ENCODE data around the gene FRMD4A.

The FRMD4A gene

DNA sequence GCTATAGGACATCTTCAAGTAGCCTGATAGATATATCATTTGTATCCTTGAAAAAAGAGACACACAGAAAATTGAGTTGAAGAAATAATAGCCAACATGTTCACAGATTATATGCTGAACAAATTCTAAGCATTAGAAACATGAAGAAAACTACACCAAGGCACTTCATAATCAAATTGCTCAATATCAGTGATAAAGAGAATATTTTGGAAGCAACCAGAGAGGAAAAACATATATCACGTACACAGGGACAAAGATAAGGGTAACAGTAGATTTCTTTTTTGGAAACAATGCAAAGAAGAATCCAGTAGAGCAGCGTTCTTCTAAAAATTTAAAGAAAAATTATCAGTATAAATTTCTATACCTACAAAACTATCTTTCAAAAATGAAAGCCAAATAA is 6.0 kb upstream of the FRMD4A start:
- DNase-seq = no peak

DNA sequence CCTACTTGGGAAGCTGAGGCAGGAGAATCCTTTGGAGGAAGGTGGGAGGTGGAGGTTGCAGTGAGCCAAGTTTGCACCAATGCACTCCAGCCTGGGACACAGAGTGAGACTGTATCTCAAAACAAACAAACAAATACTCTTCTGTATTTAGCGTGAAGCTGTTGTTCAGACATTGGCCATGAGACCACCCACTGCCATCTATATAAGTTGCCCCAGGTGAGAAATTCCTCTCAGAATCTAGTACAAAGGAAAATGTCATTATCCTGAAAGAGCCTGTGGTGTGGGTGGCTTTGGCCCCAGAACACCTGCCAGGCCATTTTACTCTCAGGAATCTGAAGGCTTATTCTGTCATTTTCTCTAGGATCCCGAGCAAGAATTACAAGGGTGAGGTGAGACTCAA is 4.0 kb upstream of the FRMD4A start:
- DNase-seq = no peak

DNA sequence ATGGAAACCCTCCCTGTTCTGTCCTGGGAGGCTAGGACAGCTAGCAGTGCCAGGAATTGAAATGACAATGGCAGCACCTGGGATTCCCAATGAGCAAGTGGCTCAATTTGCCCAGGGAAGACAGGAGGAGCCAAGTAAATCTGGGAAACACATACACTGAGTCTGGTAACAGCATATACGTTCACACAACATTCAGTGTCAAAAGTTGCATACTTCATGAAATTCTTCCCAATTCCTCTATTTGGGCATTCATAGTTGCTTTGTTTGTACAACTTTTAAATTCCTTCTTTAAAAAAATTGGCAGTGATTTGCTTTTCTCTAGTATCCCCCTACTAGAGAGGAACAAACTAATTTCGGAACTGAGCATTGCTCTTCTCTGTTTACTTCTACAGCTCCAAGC is 2.9 kb upstream of the FRMD4A start:
- DNase-seq = no peak

DNA sequence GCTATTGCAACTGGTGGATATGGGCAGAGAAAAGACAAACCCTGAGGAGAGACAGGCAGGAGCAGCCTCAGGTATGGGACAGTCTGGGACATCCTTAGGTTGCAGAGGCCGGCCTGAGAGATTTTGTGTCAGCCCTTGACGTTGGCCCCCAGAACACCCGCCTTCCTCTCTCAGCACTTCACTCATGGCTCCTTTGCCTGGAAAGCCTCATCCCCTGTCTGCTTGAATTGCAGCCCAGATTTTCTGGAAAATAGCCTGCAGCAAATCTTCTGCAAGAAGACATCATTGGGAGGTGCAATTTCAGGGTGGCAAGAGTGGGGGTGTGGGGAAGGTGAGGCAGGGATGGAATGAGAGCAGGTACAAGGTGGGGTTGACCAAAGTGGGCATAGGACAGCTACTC is 2.2 kb upstream of the FRMD4A start:
- DNase-seq = no peak

DNA sequence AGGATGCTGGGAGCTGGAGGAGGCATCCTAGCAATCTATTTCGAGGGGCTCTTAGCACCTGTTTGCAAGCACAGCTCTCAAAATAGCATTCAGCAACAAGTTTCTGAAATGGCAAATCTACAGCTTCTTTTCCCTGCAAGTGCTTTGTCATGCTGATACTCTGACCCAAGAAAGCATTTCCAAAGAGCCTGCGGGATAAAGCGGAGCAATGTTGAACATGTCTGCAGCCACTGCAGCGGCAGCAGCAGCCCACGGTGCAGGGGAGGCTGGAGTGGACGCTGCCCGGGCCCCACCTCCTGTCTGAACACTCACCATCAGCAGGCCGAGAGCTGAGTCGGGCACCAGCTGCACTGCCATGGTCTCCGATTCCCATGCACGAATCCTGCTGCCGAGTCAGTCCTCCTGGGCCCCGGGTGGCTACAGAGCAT is 964 bp downstream of the FRMD4A start:
- DNase-seq = no peak

DNA sequence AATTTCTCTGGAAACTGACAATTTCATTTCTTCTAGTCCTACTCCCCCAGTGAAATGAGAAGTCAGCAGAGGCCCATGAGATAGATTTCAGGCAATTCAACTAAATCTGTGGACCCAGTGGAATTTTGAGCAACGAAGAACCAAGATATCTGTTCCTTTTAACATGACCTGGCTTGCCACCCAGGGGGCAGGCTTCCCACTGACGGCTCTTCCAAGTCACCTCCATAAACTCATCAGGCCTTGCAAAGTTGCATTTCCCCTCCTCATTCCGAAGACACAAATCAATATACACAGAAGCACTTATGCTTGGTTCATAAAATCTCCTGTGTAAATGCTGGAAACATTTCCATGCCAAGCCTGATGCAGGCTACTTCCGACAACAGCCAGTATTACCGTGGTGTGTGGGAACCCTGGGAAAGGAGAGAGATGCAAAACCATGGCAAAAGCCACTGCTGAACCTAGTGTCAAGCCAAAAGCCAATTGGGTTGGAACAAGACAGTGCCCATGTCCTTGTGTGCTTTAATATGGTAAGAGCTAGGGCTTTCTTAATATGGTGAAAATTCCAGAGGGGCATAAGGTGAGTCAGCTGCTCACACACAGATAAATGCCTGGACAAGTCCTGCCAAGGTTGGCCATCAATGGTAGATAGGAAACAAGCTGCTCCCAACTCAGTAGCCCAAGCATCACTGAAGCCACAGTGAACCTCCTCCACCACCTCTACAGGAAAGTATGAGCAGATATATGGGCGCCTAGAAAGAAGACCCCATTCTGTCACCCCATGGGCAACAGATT is 1.6 kb downstream of the FRMD4A start:
- no peak for DNase-seq

DNA sequence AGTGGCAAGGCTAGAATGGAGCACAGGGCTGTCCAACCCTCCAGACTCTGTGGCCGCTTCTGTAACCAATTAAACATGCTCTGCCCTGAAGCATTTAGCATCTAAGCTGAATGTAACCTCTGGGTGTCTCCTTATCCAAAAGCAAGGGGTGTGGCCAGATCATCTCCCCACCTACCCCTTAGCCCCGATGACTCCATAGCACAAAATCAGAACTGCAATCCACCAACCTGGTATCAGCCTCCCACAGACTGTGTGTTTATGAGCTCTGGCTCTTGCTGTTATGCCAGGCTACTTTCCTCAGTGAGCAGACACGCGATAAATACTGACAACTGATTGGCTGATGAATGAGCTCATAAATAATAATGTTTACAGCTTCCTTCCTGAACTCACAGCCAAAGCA is 3.2 kb downstream of the FRMD4A start:
- no peak for DNase-seq

DNA sequence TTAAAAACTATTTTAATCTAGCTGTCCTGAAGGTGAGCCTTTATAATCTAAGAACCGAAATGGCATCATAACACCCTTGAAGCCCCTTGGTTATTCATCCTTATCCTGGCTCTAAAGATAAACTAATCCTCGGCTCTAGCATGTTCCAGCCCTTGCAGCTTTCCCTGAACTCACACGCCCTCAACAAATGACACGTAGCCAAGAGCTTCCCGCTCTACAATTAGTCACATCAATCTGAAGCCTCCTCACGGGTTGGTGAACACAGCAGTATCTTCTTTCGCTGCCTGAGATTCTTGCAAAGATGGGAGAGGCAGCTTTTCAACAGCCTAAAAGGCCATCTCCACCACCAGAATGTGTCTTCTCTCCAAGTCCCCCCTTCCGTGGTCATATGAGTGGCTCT is 4.1 kb downstream of the FRMD4A start:
- no peak for DNase-seq

DNA sequence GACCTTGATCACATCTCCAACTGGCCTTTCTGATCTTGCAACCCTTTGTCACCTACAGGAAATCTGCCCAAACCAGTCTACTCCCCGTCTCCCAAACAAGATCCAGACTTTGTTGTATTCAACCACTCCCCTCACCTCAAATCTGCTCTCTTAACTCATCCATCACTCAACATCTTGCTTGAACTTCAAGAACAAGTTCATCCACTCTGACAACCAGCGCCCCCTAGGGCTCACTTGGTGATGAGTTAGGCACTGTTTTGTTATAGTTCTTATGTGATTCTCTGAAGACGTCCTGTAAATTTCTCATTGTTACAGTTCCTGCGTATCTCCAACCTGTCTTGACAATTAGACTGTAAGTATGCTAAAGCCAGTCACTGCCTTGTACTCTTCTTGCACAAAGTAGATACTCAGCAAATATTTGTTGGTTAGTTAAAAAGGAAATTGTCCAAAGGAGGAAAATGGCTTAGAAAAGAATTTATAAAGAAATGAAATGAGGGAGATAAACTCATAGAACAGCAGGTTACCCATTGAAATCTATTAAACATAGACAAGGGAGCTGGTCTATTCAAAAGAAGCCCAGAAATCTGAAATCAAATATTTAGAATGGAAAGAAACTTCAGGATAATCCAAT is 5.3 kb downstream of the FRMD4A start:
- DNase-seq = no peak

DNA sequence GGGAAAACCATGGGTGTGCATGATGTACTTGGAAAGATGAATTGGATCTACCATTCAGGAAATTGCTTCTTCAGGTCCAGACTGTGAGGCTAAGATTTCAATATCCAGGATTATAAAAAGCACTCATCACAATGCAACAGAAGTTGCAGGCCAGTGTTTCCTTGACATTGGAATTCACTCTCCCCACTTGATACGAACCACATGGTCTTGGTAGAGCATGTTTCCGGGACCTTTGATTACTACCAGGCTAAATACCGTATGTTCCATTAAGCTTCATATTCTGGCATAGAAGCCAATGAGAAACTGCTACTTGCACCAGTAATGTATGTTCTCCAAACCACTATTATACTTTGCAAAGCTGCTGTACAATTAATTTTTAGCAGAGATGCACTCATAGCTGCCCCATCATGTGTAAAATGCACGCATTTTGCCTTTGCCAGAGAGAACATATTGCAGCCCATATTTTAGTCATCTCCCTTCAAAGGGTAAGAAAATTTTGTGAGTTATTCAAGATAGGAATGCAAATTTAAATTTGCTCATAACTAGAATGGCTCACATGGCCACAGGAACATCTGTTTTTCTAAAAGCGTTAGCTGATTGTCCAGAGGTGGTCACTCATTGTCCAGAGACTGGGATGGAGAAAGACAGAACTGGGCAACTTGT is 8.1 kb downstream of the FRMD4A start:
- DNase-seq = no peak

DNA sequence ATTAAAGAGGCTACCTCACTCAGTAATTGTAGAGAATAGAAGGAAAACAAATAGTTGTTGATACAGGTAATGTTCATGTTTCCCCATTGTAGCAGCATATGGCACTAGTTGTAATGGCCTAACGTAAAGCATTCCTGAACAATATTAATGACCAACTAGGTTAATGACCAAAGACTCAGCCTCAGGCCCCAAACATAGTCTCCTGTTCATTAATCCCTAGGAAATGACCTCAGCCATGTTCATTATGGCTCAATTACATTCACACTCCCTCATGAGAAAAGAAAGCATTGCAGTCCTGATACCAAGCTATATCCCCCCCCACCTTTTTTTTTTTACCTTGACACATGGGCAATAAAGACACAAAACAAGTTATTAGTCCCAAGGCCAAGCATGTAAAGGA is 12.7 kb downstream of the FRMD4A start:
- no peak for DNase-seq

DNA sequence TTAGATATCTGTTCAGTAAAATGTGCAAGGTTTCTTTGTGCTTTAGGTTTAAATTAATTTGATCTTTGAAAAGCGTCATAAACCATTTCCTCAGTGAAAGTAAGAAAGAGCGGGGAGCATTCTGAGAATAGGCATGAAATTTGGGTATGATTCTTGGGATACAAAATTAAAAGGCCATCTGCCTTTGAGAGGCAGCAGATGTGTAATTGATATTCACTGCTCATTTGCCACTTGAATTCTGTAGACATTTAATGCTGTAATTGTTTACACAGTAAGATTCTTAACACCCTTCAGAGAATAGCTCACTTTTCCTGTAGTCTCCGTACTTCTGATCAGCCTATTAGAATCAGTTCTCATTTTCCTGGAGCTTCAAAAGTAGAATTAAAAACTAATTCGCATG is 18.7 kb downstream of the FRMD4A start:
- DNase-seq = no peak

DNA sequence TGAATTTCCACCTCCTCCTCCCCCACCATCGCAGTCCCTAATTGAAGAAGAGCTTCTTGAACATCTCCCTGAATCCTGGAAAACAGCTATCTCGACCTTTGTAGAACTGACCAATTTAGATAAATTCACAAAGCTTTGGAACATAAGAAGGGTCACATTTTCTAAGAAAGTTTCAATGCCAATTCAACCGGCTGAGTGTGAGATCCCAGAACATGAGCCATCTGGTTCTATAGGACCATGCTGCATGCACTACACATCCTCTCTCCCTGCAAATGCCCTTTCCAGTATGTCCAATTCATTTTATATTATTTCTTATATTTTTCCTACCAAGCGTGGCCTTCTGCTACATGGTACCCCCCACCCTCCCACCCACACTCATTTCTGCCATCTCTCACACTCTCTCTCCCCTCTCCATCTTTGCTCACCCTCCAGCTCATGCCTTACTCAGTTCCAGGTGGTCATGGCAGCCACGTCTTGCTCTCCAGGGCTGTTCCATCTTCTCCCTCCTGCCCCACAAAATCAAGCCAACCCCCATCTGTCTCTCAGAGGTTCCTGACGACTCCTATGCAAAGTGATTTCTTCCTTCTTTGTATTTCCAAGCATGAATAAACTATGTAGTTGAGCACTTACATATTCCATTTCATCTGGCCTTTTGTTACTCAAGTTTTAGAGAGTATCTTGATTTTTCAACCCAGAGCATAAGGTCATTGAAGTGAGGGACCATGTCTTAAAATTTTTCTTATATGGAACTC is 19.3 kb downstream of the FRMD4A start:
- DNase-seq = no peak

DNA sequence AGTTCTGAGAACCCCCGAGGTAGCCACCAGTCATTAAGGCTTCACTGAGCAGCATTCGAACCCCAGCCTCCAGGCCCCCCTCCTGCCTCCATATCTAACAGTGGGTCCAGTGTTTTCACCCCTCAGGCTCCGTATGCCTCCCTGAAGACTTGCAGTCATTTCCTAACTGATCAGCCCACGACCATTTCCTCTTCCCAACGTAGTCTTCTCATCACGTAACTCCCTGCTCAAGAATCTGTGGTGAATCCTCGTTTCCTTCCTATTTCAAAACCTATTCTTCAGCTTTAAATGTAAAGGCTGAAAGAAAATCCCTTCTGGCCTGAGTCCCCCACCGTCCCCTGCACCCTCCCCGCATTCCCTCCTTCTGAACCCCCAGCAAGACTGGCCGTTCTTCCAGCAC is 21.1 kb downstream of the FRMD4A start:
- DNase-seq = no peak

DNA sequence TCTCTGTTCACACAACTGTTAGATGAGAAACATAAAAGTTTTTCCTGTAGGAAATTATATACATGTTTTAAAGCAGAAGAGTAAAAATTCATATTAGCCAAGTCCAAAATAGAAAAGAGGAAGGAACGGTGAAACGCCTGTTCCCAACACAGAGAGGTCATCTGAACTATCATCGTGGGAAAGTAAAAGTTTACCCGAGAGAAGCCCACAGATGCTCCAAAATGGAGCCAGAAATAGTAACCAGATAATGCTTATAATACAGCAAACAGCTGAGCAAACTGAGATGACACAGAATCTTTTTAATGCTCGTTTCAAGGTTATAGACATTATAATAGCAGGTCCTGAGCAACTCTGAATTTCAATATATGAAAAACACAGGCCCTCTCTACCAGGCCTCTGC is 24.5 kb downstream of the FRMD4A start:
- DNase-seq = no peak

DNA sequence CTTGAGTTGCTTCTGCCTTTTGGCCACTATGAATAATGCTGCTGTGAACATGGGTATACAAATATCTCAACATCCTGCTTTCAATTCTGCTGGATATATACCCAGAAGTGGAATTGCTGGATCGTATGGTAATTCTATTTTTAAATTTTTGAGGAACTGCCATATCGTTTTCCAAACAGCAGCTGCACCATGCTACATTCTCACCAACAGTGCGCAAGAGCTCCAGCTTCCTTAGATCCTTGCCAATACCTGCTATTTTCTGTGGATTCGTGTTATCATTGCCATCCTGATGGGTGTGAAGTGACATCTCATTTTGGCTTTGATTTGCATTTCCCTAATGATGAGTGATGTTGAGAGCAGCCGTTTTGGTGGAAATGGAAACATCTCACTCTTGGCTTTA is 26.7 kb downstream of the FRMD4A start:
- DNase-seq = no peak

DNA sequence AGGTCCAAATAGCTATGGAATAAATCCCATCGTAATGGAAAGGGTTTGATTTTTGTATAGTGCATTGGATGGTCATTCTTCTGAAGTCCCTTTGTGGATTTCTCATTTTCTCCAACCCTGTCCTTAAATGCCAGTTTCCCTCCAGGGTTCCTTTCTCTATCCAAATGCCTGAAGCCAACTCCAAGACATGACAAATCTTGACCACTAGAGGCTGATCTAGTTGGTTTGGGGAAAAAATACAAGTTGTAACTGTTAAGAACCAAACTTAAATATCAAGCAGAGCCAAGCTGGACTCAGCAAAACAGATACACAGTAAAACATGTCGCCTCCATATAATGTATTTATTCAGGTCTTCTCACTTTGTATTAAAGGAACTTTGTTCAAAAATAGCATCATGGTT is 28.7 kb downstream of the FRMD4A start:
- DNase-seq = peak; percentile 1

DNA sequence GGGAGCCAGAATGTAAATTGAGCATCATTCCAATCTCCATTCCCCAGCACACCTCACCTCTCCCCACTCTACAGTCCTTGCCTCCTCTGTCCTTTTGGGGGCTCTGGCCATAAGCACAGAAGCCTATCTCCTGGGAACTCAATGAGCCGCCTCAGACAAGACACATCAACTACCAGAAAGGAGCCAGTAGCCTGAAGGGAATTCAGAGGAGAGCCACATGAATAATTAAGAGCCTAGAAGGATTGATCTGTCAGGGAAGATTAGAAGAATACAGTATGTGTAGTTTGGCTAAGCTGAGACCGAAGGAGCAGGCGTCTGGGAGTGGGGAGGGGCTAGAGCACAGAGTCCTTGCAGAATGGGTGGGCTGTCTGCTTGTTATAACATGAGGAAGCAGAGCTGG is 31.2 kb downstream of the FRMD4A start:
- no peak for DNase-seq

DNA sequence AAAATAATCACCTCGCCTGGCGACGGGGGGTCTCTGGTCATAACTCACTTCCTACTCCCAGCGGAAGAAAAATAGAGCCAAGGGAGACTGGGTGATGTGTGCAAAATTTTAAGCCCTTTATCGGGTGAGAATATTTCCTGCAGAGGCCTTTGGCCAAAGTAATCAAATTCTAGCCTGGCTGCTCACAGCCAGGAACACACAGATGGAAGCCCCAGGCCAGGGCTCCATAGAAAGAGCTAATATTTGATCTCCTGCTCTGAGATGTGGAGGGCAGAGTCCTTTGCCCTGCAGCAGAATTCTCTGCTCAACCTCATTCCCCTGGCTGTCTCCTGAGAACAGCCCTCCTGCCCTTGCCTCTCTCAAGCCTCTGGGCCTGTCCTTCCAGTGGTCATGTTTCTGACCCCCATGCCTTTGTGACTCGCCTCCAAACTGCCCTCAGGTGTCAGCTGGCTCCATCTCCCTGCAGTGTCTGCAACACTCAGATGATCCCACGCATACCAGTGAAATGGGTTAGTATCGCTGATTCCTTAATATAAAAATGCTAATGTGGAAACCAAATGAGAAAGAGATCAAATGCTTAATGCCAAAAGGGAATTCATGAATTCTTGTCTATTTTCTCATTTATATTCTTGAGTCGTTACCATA is 34.5 kb downstream of the FRMD4A start:
- no peak for DNase-seq

DNA sequence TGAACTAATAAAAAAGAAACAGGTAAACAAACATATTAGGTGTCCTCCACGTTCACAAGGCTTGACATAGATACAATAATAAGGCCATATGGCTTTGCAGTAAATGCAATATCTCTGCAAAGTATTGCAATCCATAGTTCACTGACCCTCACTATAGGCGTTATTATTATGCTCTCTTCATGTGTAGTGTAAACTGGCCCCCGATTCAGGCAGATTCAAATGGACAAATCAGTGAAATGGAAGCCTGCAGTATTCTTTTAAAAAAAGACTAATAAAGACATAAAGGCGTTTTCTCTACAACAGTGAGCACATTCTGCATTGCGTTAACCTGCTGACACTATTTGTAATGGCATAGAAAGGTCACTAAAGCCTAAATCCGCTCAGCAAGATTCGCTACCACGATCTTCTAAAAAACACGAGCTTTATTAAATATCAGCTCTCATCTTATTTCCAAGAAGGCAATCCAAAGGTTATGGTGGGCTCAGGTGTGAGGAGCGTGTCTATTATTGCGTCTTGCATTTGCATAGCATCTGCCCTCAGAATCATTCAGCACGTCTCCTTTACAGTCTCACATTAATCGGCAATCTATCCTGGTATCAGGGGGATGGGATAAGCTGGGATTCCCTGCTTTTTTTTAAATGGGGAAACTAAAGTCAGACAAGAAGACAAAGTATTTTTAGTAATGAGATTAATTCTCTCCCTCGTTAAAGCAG is 36.2 kb downstream of the FRMD4A start:
- no peak for DNase-seq

DNA sequence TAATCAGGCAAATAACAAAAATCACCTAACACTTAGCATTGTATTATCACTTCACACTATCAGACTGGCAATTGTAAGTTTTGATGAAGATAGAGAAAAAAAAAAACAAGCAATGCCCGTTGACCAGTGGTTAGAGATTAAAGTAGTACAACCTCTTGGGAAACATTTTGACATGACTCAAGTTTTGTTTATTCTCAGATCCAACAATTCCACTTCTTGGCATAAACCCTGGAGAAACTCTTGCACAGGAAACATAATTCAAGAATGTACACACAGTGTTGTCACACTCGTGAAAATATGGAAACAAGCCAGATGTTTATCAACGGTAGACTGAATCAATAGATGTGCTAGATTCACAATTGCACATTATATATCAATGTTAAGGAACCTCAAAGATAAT is 37.2 kb downstream of the FRMD4A start:
- no peak for DNase-seq

DNA sequence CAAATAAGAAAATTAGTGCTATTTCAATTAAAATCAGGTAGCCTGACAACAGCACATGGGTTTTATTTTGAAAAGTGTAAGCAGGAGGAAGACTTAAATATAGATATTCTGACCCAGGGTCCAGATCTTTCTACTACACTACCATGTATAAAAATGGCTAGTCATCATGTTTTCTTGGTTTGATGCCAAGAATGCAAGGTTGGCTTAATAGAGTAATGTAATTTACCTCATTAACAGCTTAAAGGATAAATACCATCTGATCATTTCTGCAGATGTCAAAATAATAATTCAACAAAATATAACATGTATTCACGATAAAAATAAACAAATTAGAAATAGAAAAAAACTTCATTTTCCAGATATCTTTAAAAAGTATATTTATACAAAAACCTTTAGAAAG is 39.4 kb downstream of the FRMD4A start:
- no peak for DNase-seq

All from amniotic stem cell (primary cell).